SU-DHL-6 (cell line): ENCODE measurements around the gene CRADD.

Experiments
- EZH2phosphoT487 ChIP-seq: fragments of 200-600 bp; sonication (generic), shearing (Covaris generic); conservative IDR thresholded peaks from 2 replicates; pipeline ENCODE4 v1.6.1; 2018; ENCODE audit warnings: mild to moderate bottlenecking, antibody characterized with exemption, low read length, moderate library complexity, mixed read lengths
- TF ChIP-seq, protein P1 (sequence below): fragments of 200-600 bp; sonication (generic); IDR thresholded peaks from one replicate; pipeline ENCODE4 v1.5.1; 2017; ENCODE audit warnings: antibody characterized with exemption, mild to moderate bottlenecking, low read length, moderate library complexity; ENCODE audit not compliant: insufficient read depth, poor library complexity, severe bottlenecking

- TF ChIP-seq, protein P1, sequence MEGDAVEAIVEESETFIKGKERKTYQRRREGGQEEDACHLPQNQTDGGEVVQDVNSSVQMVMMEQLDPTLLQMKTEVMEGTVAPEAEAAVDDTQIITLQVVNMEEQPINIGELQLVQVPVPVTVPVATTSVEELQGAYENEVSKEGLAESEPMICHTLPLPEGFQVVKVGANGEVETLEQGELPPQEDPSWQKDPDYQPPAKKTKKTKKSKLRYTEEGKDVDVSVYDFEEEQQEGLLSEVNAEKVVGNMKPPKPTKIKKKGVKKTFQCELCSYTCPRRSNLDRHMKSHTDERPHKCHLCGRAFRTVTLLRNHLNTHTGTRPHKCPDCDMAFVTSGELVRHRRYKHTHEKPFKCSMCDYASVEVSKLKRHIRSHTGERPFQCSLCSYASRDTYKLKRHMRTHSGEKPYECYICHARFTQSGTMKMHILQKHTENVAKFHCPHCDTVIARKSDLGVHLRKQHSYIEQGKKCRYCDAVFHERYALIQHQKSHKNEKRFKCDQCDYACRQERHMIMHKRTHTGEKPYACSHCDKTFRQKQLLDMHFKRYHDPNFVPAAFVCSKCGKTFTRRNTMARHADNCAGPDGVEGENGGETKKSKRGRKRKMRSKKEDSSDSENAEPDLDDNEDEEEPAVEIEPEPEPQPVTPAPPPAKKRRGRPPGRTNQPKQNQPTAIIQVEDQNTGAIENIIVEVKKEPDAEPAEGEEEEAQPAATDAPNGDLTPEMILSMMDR = no peak
- no peak for TF ChIP-seq EZH2phosphoT487
Measured at GRCh38 chr12:93832131-93832530, 155.0 kb downstream of the CRADD start.
